Subcutaneous abdominal adipose tissue (tissue), 5 donors: ENCODE measurements around the gene DUSP3.

ENCODE experiments used
- H3K27ac ChIP-seq: one replicate; pipeline ENCODE4 v1.7.0; 2013; ENCODE audit warnings: low read depth, mild to moderate bottlenecking, inconsistent platforms, low read length, moderate library complexity
- H3K27me3 ChIP-seq, 5 donors: one replicate each; pipeline ENCODE4 v1.7.0; 2013; ENCODE audit warnings: low read length in 5 of 5, inconsistent platforms in 1 of 5; ENCODE audit not compliant: control insufficient read depth in 5 of 5, insufficient read depth in 4 of 5
- H3K36me3 ChIP-seq, 5 donors: one replicate each; pipeline ENCODE4 v1.7.0; 2013; ENCODE audit warnings: low read length in 5 of 5; ENCODE audit not compliant: control insufficient read depth in 5 of 5, insufficient read depth in 5 of 5
- H3K4me1 ChIP-seq, 5 donors: one replicate each; pipeline ENCODE4 v1.7.0; 2013; ENCODE audit warnings: low read length in 5 of 5, mild to moderate bottlenecking in 3 of 5, moderate library complexity in 1 of 5; ENCODE audit not compliant: control insufficient read depth in 5 of 5, insufficient read depth in 5 of 5
- H3K4me3 ChIP-seq, 5 donors: one replicate each; pipeline ENCODE4 v1.7.0; 2013; ENCODE audit warnings: low read length in 5 of 5, low read depth in 1 of 5
- H3K9ac ChIP-seq, 5 donors: one replicate each; pipeline ENCODE4 v1.7.0; 2013; ENCODE audit warnings: low read length in 5 of 5, mild to moderate bottlenecking in 4 of 5, moderate library complexity in 3 of 5
- H3K9me3 ChIP-seq, 5 donors: one replicate each; pipeline ENCODE4 v1.7.0; 2013; ENCODE audit warnings: low read length in 5 of 5; ENCODE audit not compliant: control insufficient read depth in 5 of 5
- donor health status: healthy.
- donor health status: healthy.
- donor health status: healthy.
- donor health status: healthy.
- donor health status: healthy.

Gene DUSP3

DNA sequence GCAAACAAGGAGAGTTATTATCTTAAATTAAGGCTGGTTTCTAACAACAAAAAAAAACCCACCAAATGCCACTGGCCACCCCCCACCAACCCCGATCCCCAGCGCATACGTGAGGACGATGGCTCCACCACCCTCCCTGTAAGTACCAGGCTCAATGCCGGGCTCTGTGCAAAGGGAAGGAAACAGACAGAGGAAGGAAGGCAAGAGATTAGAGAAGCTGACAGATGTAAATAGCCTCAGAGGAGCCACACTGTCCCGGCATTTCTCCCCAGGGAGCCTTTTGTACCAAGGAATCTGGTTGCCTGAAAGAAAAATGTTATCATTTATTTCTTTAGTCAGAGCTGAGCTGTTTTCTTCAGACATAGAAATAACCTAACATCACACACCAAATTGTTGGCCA lies 33.2 kb downstream of the DUSP3 start:
- Histone ChIP-seq H3K36me3 (no peaks in the 10 kb centered on the region), H3K4me1 (peaks cover 0 to 25% (median 11%) of the 10 kb centered on the region in 5 donors), H3K9me3 (peaks cover 0 to 3% (median 0%) of the 10 kb centered on the region in 5 donors), H3K4me3 (no peak overlapping the region), H3K27ac (no peak overlapping the region), H3K27me3 (peaks cover 4 to 17% (median 10%) of the 10 kb centered on the region in 5 donors), H3K9ac (no peak overlapping the region)

DNA sequence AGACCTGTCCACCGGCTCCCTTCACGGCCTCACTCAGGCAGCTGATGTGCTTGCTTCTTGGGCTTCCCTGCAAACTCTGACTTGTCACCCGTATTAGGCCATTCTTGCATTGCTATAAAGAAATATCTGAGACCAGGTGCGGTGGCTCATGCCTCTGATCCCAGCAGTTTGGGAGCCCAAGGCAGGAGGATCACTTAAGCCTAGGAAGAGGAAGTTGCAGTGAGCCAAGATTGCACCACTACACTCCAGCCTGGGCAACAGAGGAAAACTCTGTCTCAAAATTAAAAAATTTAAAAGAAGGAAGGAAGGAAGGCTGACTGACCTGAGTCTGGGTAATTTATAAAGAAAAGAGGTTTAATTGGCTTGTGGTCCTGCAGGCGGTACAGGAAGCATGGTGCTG lies 37.1 kb downstream of the DUSP3 start:
- peaks cover 0 to 17% (median 11%) of the 10 kb centered on the region in 5 donors for H3K4me1 ChIP-seq
- no peak overlapping the region for H3K27ac ChIP-seq

DNA sequence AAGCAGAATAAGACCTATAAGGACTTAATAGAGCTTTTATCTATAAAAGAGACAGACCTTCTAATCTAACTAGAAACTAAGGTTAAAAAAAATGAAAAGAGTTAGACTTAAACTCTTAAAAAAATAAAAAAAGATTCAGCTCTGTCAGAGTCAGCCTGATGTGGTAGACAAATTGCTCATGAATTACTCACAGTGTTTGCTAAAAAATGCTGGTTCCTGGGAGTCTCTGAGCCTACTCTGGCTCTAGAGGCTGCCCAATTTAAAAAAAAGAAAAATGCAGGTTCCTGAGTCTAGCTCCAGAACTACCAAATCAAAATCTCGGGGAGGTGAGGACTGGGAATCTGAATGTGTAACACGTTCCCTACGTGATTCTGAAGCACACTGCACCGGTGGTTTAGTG lies 38.2 kb downstream of the DUSP3 start:
- Histone ChIP-seq H3K9me3 (peaks cover 0 to 3% (median 0%) of the 10 kb centered on the region in 5 donors), H3K9ac (no peak overlapping the region), H3K4me1 (peaks cover 0 to 10% (median 4%) of the 10 kb centered on the region in 5 donors), H3K27ac (no peak overlapping the region), H3K4me3 (no peak overlapping the region), H3K36me3 (no peaks in the 10 kb centered on the region), H3K27me3 (peaks cover 0 to 8% (median 3%) of the 10 kb centered on the region in 5 donors)

More for the DNA sequence above, 37.1 kb downstream of the DUSP3 start:
- peaks cover 0 to 15% (median 3%) of the 10 kb centered on the region in 5 donors for H3K27me3 ChIP-seq
- peaks cover 0 to 3% (median 0%) of the 10 kb centered on the region in 5 donors for H3K9me3 ChIP-seq
- no peaks in the 10 kb centered on the region for H3K36me3 ChIP-seq
- no peak overlapping the region for H3K9ac ChIP-seq
- no peak overlapping the region for H3K4me3 ChIP-seq

DNA sequence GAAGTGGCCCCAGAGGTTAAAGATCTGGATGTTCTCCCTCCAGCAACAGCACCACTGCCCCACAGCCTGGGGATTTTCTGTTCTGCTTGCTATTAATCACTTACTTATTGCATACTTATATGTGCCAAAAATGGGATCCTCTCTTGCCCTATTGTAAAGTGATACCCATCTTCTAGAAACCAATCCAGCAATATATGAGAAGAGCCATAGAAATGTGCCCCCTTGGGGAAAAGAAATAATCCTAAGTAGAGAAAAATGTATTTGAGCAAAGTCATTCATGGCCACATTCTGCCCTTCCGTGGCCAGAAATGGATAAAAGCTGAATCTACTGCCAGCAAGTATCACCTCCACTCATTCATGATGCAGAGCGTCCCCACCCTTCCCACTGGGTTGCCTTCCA lies 41.1 kb downstream of the DUSP3 start:
- Histone ChIP-seq H3K27ac (no peak overlapping the region), H3K9me3 (peaks cover 0 to 3% (median 0%) of the 10 kb centered on the region in 5 donors), H3K4me1 (peaks cover 0 to 8% (median 0%) of the 10 kb centered on the region in 5 donors), H3K9ac (no peak overlapping the region), H3K27me3 (peaks cover 0 to 3% (median 0%) of the 10 kb centered on the region in 5 donors), H3K4me3 (no peak overlapping the region), H3K36me3 (no peaks in the 10 kb centered on the region)

DNA sequence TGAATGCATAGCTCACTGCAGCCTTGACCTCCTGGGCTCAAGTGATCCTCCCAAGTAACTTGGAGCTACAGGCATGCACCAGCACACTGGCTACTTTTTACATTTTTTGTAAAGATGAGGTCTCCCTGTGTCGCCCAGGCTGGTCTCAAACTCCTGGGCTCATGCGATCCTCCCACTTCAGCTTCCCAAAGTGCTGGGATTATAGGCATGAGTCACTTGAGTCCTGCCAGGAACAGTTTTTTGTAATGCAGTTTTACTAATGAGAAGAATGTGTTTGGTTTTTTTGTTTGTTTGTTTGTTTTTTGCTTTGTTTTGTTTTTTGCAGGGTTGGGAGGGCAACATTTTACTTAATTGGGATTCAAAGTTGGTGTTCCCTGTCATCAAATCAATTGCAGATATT lies 42.4 kb downstream of the DUSP3 start:
- H3K27ac ChIP-seq, result no peak overlapping the region
- H3K4me1 ChIP-seq, result peaks cover 0 to 8% (median 0%) of the 10 kb centered on the region in 5 donors
- peaks cover 0 to 3% (median 0%) of the 10 kb centered on the region in 5 donors for H3K27me3 ChIP-seq
- H3K9ac ChIP-seq, result no peak overlapping the region
- H3K36me3 ChIP-seq, result no peaks in the 10 kb centered on the region
- H3K9me3 ChIP-seq, result no peaks in the 10 kb centered on the region
- no peak overlapping the region for H3K4me3 ChIP-seq

DNA sequence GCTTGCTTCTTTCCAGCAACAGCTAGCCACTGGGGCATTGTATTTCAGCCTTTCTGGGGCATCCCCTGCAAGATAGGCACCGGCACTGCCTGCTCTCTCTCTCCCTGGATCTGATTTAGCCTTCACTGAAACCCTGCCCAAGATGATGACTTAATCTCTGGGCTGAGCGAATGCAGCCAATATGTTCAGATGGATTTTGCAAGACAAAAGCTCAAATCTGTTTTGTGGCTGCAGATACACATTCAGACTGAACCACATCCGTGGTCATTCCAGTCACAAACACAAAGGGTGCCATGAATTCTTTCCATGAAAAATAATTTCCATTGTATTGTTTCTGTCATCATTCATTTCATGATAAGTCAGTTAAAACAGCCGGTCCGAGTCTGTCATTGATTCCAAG lies 44.4 kb downstream of the DUSP3 start:
- no peak overlapping the region for H3K9ac ChIP-seq

DNA sequence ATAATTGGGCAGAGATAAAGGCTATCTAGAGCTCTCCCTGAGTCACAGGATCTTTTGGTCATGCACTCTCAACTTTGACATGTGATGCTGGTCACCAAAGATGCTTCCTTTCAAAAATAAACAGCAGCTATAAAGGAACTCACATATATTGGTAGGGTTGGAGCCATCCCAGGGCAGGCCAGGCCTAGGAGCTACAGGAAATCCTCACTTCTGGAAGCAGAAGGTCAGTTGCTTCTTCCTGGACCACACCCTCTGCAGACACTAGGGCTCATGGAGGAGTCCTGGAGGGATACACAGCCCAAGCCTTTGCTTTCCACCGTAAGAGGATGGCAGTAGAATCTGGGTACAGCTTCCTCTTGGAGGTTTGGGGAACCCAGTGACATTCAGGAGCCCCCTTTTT lies 44.8 kb downstream of the DUSP3 start:
- Histone ChIP-seq H3K9ac (no peak overlapping the region), H3K4me1 (peaks cover 0 to 8% (median 0%) of the 10 kb centered on the region in 5 donors), H3K27ac (no peak overlapping the region), H3K36me3 (no peaks in the 10 kb centered on the region), H3K27me3 (no peaks in the 10 kb centered on the region), H3K4me3 (no peak overlapping the region), H3K9me3 (no peaks in the 10 kb centered on the region)

More for the DNA sequence above, 44.4 kb downstream of the DUSP3 start:
- H3K27me3 ChIP-seq, result no peaks in the 10 kb centered on the region
- H3K4me3 ChIP-seq, result no peak overlapping the region
- H3K36me3 ChIP-seq, result no peaks in the 10 kb centered on the region
- H3K4me1 ChIP-seq, result peaks cover 0 to 8% (median 0%) of the 10 kb centered on the region in 5 donors
- H3K27ac ChIP-seq, result no peak overlapping the region
- no peaks in the 10 kb centered on the region for H3K9me3 ChIP-seq

DNA sequence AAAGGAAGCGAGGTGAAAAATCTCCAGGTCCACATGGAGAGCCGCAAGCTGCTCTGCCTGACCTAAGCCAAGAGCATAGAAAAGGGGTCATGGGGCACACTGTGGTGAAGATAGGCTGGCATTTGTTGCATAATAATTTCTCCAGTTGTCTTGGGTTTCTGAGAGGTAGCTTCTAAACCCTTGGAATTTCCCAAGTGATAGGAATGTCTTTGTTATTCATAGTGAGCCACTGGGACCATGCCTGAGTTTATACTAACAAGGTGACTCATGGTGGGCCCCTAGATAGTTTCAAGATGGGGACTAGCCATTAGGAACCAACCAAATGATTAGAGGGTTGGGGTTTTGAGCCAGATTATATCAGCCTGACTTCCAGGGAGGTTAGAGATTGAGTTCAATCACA lies 45.8 kb downstream of the DUSP3 start:
- no peaks in the 10 kb centered on the region for H3K27me3 ChIP-seq
- no peaks in the 10 kb centered on the region for H3K36me3 ChIP-seq
- H3K27ac ChIP-seq, result no peak overlapping the region
- H3K9me3 ChIP-seq, result no peaks in the 10 kb centered on the region
- H3K4me1 ChIP-seq, result peaks cover 0 to 8% (median 0%) of the 10 kb centered on the region in 5 donors
- no peak overlapping the region for H3K9ac ChIP-seq
- no peak overlapping the region for H3K4me3 ChIP-seq

DNA sequence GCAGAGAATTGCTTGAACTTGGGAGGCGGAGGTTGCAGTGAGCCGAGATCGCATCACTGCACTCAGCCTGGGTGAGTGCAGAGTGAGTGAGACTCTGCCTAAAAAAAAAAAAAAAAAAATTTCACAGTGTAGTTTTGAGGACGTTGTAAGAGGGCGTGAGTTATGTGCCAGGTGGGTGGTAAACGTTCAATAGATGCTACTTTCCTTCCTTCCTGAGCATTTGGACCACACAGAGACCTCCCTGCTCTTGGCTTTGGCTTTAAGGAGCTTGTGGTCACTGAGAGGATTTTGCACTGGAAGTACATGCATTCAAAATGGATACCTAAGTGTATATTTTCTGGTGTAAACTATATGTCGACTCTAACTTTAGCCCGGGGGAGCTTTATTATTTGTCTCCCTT lies 50.7 kb downstream of the DUSP3 start:
- Histone ChIP-seq H3K4me3 (no peak overlapping the region), H3K9me3 (no peaks in the 10 kb centered on the region), H3K27ac (no peak overlapping the region), H3K36me3 (no peaks in the 10 kb centered on the region), H3K9ac (no peak overlapping the region), H3K27me3 (no peaks in the 10 kb centered on the region), H3K4me1 (peaks cover 0 to 3% (median 0%) of the 10 kb centered on the region in 5 donors)

DNA sequence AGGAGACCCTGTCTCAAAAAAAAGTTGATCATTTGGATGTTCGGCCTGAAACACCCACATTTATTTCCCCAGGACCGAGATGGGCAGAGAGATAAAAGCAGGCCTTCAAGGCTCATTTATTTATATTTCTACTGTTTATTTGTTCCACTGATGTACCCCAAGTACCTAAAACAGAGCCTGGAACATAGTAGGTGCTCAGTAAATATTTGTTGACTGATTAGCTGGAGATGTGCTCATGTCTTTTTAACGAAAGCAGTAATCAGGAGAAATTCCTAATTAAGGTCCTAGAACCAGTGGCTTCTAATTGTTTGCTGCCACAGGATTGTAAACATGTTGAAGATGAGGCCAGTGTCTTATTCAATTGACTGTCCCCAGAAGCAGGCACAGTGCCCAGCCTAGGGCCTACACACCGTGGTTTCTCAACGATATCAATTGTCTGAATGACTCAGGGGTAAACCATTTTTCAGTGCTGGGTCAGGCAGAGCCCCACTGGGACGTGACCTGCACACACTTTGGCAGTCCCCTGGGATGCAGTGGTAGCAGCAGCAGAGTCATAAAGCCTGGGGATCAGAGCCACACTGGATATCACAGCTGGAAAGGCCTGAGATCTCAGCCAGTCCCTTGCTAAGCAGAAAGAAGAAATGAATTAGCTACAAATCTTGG lies 54.9 kb downstream of the DUSP3 start:
- Histone ChIP-seq H3K36me3 (no peaks in the 10 kb centered on the region), H3K4me3 (no peak overlapping the region), H3K9me3 (no peaks in the 10 kb centered on the region), H3K27ac (no peak overlapping the region), H3K27me3 (no peaks in the 10 kb centered on the region), H3K4me1 (peaks cover 0 to 16% (median 7%) of the 10 kb centered on the region in 5 donors), H3K9ac (no peak overlapping the region)
